Smooth muscle cell (in vitro differentiated cells): ENCODE data around the gene SVIL. TPM values are rescaled to one million over a fixed set of nuclear protein-coding genes. Genes with fewer than 3 reads are reported as not detected.

Experiments
- DNase-seq: peaks from one replicate; lab custom pipeline; 2025; ENCODE audit not compliant: unreplicated experiment; lab: John Stamatoyannopoulos, UW
- H2AFZ ChIP-seq: fragments of 200-600 bp; sonication (generic); 2 replicates; pipeline ENCODE4 v1.6.0; 2016; ENCODE audit warnings: antibody characterized with exemption, low read depth, mild to moderate bottlenecking
- H3F3A ChIP-seq: fragments of 200-600 bp; sonication (generic); 2 replicates; pipeline ENCODE4 v1.6.0; 2017; ENCODE audit warnings: antibody characterized with exemption, low read depth
- H3K27ac ChIP-seq: fragments of 200-600 bp; sonication (generic); 2 replicates; pipeline ENCODE4 v1.5.1; 2016; ENCODE audit warnings: low read depth, mild to moderate bottlenecking
- H3K27me3 ChIP-seq: fragments of 200-600 bp; sonication (generic); 2 replicates; pipeline ENCODE4 v1.6.1; 2016; ENCODE audit warnings: low read depth, mild to moderate bottlenecking
- H3K36me3 ChIP-seq: fragments of 200-600 bp; sonication (generic); 2 replicates; pipeline ENCODE4 v1.5.1; 2016; ENCODE audit warnings: low read depth
- H3K4me1 ChIP-seq: fragments of 200-600 bp; sonication (generic); 2 replicates; pipeline ENCODE4 v1.5.1; 2016; ENCODE audit warnings: low read depth
- H3K4me2 ChIP-seq: fragments of 200-600 bp; sonication (generic); 2 replicates; pipeline ENCODE4 v1.6.0; 2016; ENCODE audit warnings: mild to moderate bottlenecking
- H3K4me3 ChIP-seq: fragments of 200-600 bp; sonication (generic); 2 replicates; pipeline ENCODE4 v1.5.1; 2016; ENCODE audit warnings: mild to moderate bottlenecking
- H3K79me2 ChIP-seq: fragments of 200-600 bp; sonication (generic); 2 replicates; pipeline ENCODE4 v1.6.0; 2016; ENCODE audit warnings: low read depth, mild to moderate bottlenecking
- H3K9ac ChIP-seq: fragments of 200-600 bp; sonication (generic); 2 replicates; pipeline ENCODE4 v1.6.0; 2016; ENCODE audit warnings: low read depth
- H3K9me3 ChIP-seq: fragments of 200-600 bp; sonication (generic); replicated peaks from 2 replicates; pipeline ENCODE4 v1.5.1; 2016; ENCODE audit warnings: low read depth
- H4K20me1 ChIP-seq: fragments of 200-600 bp; sonication (generic); 2 replicates; pipeline ENCODE4 v1.6.0; 2016; ENCODE audit warnings: low read depth
- WGBS: methylation state at CpG from one replicate; pipeline ENCODE4 v1.1.7; 2016; ENCODE audit warnings: low lambda C conversion rate; 5-methylcytosine and 5-hydroxymethylcytosine counted together
- polyA plus RNA-seq: library from polyadenylated mRNA; unstranded; fragments of >200 nt; fragmentation: Nextera tagmentation; extraction: Ambion mirVana; gene quantifications from 2 replicates; pipeline ENCODE4 v1.2.1, GENCODE V29; 2016
- total RNA-seq: library from RNA; depleted of rRNA; stranded (reverse); fragments of >200 nt; gene quantifications from 2 replicates; pipeline ENCODE4 v1.2.3, GENCODE V29; 2014
- TF ChIP-seq, protein P1 (sequence below): fragments of 200-600 bp; sonication (generic); IDR thresholded peaks from 2 replicates; pipeline ENCODE4 v1.5.1; 2017; ENCODE audit warnings: borderline replicate concordance, mild to moderate bottlenecking, antibody characterized with exemption; ENCODE audit not compliant: insufficient read depth, poor library complexity, severe bottlenecking

The SVIL gene
- total and polyA plus RNA-seq, 2 experiments from 2014 or later, result 32.5 to 33.0 TPM

DNA sequence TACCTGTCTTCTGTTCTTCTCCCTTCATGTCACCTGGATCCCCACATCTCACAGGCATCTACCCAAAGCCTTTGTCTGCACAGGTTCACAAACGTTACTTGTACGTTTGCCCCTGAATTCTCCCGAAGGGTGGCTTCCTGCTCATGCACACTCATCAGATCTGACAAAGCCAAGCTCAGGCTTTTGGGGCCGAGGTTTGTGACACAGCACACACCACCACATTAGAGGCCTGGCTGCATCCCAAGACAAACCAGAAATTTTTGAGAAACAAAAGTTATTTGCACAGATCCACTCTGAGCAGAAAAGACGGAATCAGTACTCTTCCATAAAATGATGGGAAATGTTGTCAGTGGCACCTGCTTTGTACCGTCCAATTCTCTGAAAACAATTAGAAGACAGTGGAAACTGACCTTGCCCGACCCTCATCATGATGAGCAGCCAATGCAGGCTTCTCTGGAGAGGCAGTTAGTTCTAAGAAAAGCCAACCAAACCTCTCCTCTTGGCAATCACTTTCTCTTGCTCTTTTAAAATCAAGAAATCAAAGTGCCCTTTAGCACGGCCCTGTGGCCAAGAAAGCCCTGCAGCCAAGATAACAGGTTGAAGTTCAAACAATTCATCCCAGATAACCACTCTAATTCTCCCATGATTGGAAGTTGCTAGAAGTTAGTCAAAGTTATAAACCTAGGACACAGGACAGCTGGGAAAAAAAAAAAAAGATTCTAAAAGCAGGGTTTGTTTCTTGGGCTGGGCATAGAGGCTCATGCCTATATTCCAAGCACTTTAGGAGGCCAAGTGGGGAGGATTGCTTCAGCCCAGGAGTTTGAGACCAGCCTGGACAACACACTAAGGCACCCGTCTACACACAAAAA is 13.6 kb upstream of the SVIL start:
- Histone ChIP-seq H3F3A (peaks cover 34% of the 10 kb centered on the region), H3K9ac (no peak overlapping the region), H3K36me3 (no peaks in the 10 kb centered on the region), H3K27me3 (no peaks in the 10 kb centered on the region), H3K4me1 (peaks cover 32% of the 10 kb centered on the region), H2AFZ (no peak overlapping the region), H3K4me3 (no peak overlapping the region), H3K4me2 (peak overlapping the region; percentile 53), H4K20me1 (peaks cover 36% of the 10 kb centered on the region), H3K9me3 (no peaks in the 10 kb centered on the region), H3K79me2 (peaks cover 5% of the 10 kb centered on the region), H3K27ac (peak overlapping the region; percentile 71)
- DNase-seq, result no peak
- TF ChIP-seq, protein P1, sequence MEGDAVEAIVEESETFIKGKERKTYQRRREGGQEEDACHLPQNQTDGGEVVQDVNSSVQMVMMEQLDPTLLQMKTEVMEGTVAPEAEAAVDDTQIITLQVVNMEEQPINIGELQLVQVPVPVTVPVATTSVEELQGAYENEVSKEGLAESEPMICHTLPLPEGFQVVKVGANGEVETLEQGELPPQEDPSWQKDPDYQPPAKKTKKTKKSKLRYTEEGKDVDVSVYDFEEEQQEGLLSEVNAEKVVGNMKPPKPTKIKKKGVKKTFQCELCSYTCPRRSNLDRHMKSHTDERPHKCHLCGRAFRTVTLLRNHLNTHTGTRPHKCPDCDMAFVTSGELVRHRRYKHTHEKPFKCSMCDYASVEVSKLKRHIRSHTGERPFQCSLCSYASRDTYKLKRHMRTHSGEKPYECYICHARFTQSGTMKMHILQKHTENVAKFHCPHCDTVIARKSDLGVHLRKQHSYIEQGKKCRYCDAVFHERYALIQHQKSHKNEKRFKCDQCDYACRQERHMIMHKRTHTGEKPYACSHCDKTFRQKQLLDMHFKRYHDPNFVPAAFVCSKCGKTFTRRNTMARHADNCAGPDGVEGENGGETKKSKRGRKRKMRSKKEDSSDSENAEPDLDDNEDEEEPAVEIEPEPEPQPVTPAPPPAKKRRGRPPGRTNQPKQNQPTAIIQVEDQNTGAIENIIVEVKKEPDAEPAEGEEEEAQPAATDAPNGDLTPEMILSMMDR, result no peak
- 42% methylated on average over 9 of the region's 9 CpGs for WGBS

DNA sequence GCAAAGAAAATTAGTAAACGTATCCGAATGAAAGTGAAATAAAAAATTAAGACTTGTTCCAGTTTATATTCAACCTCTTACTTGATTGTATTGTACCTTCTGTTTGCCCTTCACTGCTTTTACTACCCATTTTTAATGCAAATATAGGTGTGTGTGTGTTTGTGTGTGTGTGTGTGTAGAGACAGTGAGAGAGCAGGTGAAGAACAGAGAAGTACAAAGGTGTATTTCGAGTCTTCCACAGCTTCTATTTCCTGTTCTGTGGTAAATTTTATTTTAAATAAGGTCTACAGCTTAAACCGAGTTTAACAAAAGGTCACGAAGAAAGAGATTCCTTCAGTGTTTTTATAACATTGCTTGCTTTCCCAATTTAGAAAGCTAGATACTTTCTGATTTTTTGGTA is 12.7 kb upstream of the SVIL start:
- no peak for DNase-seq
- H3K4me1 ChIP-seq, result peaks cover 32% of the 10 kb centered on the region

DNA sequence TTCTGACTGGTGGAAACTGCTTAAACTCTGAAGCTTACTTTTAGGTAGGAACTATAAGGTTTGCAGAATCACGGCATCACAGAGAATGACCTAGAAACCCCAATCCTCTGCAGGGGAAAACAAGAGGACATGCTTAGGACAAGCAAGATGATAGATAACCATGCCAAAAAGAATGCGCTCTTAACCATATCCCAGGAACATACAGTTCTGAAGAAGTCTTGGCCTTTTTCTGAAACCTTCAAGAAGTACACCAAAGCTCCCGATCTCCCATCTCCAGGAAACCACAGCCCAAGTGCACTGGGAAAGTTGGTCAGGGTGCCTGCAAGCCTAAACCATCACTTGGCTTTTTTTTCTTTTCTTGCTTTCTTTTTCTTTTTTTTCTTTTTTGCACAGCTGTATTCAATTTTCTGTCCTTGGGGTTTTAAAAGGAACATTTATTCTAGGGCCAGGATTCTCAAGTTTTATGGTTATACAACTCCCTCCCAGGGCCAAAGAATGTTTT is 12.2 kb upstream of the SVIL start:
- Histone ChIP-seq H3K4me3 (peak overlapping the region; percentile 13), H3K4me1 (peaks cover 32% of the 10 kb centered on the region), H3K9me3 (no peaks in the 10 kb centered on the region), H2AFZ (no peak overlapping the region), H3K9ac (no peak overlapping the region), H3K27ac (peak overlapping the region; percentile 71), H4K20me1 (peaks cover 36% of the 10 kb centered on the region), H3K36me3 (no peaks in the 10 kb centered on the region), H3K27me3 (no peaks in the 10 kb centered on the region), H3K4me2 (peak overlapping the region; percentile 53), H3K79me2 (peaks cover 2% of the 10 kb centered on the region), H3F3A (peaks cover 36% of the 10 kb centered on the region)
- TF ChIP-seq, protein P1, result no peak
- 37% methylated on average over 3 of the region's 3 CpGs for WGBS
- no peak for DNase-seq

More for the DNA sequence above, 12.7 kb upstream of the SVIL start:
- Histone ChIP-seq H3K27me3 (no peaks in the 10 kb centered on the region), H3K36me3 (no peaks in the 10 kb centered on the region), H4K20me1 (peaks cover 36% of the 10 kb centered on the region), H3F3A (peaks cover 36% of the 10 kb centered on the region), H2AFZ (no peak overlapping the region), H3K27ac (peak overlapping the region; percentile 71), H3K79me2 (peaks cover 4% of the 10 kb centered on the region), H3K9ac (no peak overlapping the region), H3K9me3 (no peaks in the 10 kb centered on the region), H3K4me3 (peak overlapping the region; percentile 13), H3K4me2 (peak overlapping the region; percentile 53)
- TF ChIP-seq, protein P1, result no peak
- WGBS, result 74% methylated on average over 5 of the region's 5 CpGs
